HepG2 (cell line): ENCODE measurements around the gene TAS1R1. TPM values are rescaled to one million over a fixed set of nuclear protein-coding genes. Genes with fewer than 3 reads are reported as not detected.
A peak's percentile ranks its signal among the peaks of the same experiment; 100 is the strongest.

Source experiments
- ATF1 ChIP-seq: IDR thresholded peaks from 2 replicates; pipeline ENCODE4 v1.6.1; 2016; ENCODE audit warnings: mild to moderate bottlenecking, control low read depth
- ATF6 ChIP-seq: sonication (generic); formaldehyde crosslinking; conservative IDR thresholded peaks from 2 replicates; pipeline ENCODE4 v1.4.0; 2020; ENCODE audit warnings: missing genetic modification reagents
- DZIP1 ChIP-seq: sonication (generic); formaldehyde crosslinking; IDR thresholded peaks from 2 replicates; pipeline ENCODE4 v1.5.0; 2020; ENCODE audit warnings: mild to moderate bottlenecking, missing genetic modification reagents
- ETS1 ChIP-seq: sonication (generic); formaldehyde crosslinking; IDR thresholded peaks from 2 replicates; pipeline ENCODE4 v1.4.0; 2020; ENCODE audit warnings: missing genetic modification reagents
- HNF4A ChIP-seq: sonication (generic); formaldehyde crosslinking; IDR thresholded peaks from 2 replicates; pipeline ENCODE4 v1.4.0; 2020; ENCODE audit warnings: missing genetic modification reagents
- IRF1 ChIP-seq: sonication (generic); formaldehyde crosslinking; IDR thresholded peaks from 2 replicates; pipeline ENCODE4 v1.4.0; 2020; ENCODE audit warnings: low read depth, mild to moderate bottlenecking, missing genetic modification reagents
- JUNB ChIP-seq: sonication (generic); formaldehyde crosslinking; IDR thresholded peaks from 2 replicates; pipeline ENCODE4 v1.8.0; 2022; ENCODE audit warnings: missing genetic modification reagents, mild to moderate bottlenecking, borderline replicate concordance
- MEF2D ChIP-seq: sonication (generic); formaldehyde crosslinking; IDR thresholded peaks from 2 replicates; pipeline ENCODE4 v1.5.1; 2020; ENCODE audit warnings: mild to moderate bottlenecking, missing genetic modification reagents
- MEIS1 ChIP-seq: sonication (generic); formaldehyde crosslinking; IDR thresholded peaks from 2 replicates; pipeline ENCODE4 v1.9.0; 2021; ENCODE audit warnings: mild to moderate bottlenecking, missing genetic modification reagents, moderate library complexity, borderline replicate concordance
- MTA3 ChIP-seq: sonication (generic); formaldehyde crosslinking; IDR thresholded peaks from 2 replicates; pipeline ENCODE4 v1.4.0; 2020; ENCODE audit warnings: missing genetic modification reagents
- MTERF4 ChIP-seq: sonication (generic); formaldehyde crosslinking; IDR thresholded peaks from 2 replicates; pipeline ENCODE4 v1.8.0; 2023; ENCODE audit warnings: mild to moderate bottlenecking, missing genetic modification reagents
- PCBP2 ChIP-seq: fragments of 200-400 bp; formaldehyde crosslinking; optimal IDR thresholded peaks from 2 replicates; pipeline ENCODE3; 2018; ENCODE audit warnings: low read length, low read depth; ENCODE audit not compliant: poor library complexity, severe bottlenecking
- SALL1 ChIP-seq: sonication (generic); formaldehyde crosslinking; IDR thresholded peaks from 2 replicates; pipeline ENCODE4 v1.8.0; 2022; ENCODE audit warnings: mild to moderate bottlenecking, missing genetic modification reagents
- SMARCE1 ChIP-seq: fragments of 450-650 bp; IDR thresholded peaks from 2 replicates; pipeline ENCODE4 v1.6.1; 2017; ENCODE audit warnings: borderline replicate concordance
- ZBTB21 ChIP-seq: sonication (generic); formaldehyde crosslinking; IDR thresholded peaks from 2 replicates; pipeline ENCODE4 v1.4.0; 2020; ENCODE audit warnings: missing genetic modification reagents
- ZNF235 ChIP-seq: sonication (generic); formaldehyde crosslinking; IDR thresholded peaks from 2 replicates; pipeline ENCODE4 v1.8.1; 2023; ENCODE audit warnings: mild to moderate bottlenecking, missing genetic modification reagents, borderline replicate concordance
- ZNF33B ChIP-seq: sonication (generic); formaldehyde crosslinking; IDR thresholded peaks from 2 replicates; pipeline ENCODE4 v1.5.1; 2020; ENCODE audit warnings: mild to moderate bottlenecking, missing genetic modification reagents
- ZNF547 ChIP-seq: sonication (generic); formaldehyde crosslinking; IDR thresholded peaks from 2 replicates; pipeline ENCODE4 v1.5.1; 2020; ENCODE audit warnings: mild to moderate bottlenecking, missing genetic modification reagents
- ZNF674 ChIP-seq: sonication (generic); formaldehyde crosslinking; IDR thresholded peaks from 2 replicates; pipeline ENCODE4 v1.5.0; 2020; ENCODE audit warnings: low read depth, mild to moderate bottlenecking, missing genetic modification reagents
- ZNF781 ChIP-seq: sonication (generic); formaldehyde crosslinking; IDR thresholded peaks from 2 replicates; pipeline ENCODE4 v1.5.1; 2020; ENCODE audit warnings: borderline replicate concordance, mild to moderate bottlenecking, missing genetic modification reagents; ENCODE audit errors: not compliant biosample characterization
- ZNF878 ChIP-seq: sonication (generic); formaldehyde crosslinking; IDR thresholded peaks from 2 replicates; pipeline ENCODE4 v1.8.1; 2023; ENCODE audit warnings: mild to moderate bottlenecking, missing genetic modification reagents, moderate library complexity
- ZNF879 ChIP-seq: sonication (generic); formaldehyde crosslinking; IDR thresholded peaks from 2 replicates; pipeline ENCODE4 v1.8.1; 2023; ENCODE audit warnings: missing genetic modification reagents
- polyA plus RNA-seq, 8 experiments: library from polyadenylated mRNA; depleted of rRNA in 3 of 8; stranded (reverse) in 7 of 8; unstranded in 1 of 8; fragments of >200 nt; fragmentation: Illumina TruSeq in 4 of 8; extraction: Trizol in 4 of 8; gene quantifications; 2 replicates each; pipeline versions ENCODE4 v1.2.1 to v1.2.3, GENCODE V29; 2011 to 2016; ENCODE audit warnings: low read depth in 4 of 8, missing spikeins in 1 of 8, mixed read lengths in 1 of 8; ENCODE audit not compliant: insufficient read depth in 1 of 8
- total RNA-seq, 5 experiments: library from RNA; depleted of rRNA; stranded (reverse); fragments of >200 nt; fragmentation: Illumina TruSeq; extraction: Trizol; gene quantifications; 2 replicates each; pipeline ENCODE4 v1.2.3, GENCODE V29; 2016; ENCODE audit warnings: low read depth in 1 of 5

Gene TAS1R1
- total and polyA plus RNA-seq, 2 of the 13 experiments (the other 11 are each of a cell fraction or from before 2014, with no cell fraction given): 1.4 to 1.6 TPM

- TF ChIP-seq DZIP1 (CRISPR knock-in tag) (no peak), MTA3 (CRISPR knock-in tag) (no peak), ZNF781 (CRISPR knock-in tag) (peak; percentile 20), ZNF235 (CRISPR knock-in tag) (peak; percentile 79), ETS1 (CRISPR knock-in tag) (no peak), ZNF674 (CRISPR knock-in tag) (no peak), ATF6 (CRISPR knock-in tag) (no peak), MTERF4 (CRISPR knock-in tag) (no peak), MEIS1 (no peak), MEF2D (CRISPR knock-in tag) (no peak), HNF4A (peak; percentile 58), PCBP2 (no peak), ZNF878 (CRISPR knock-in tag) (0 out of 2 replicates have a peak, but pooled peaks have one; percentile 17), IRF1 (no peak), ZBTB21 (CRISPR knock-in tag) (no peak), SALL1 (peak; percentile 62), ZNF33B (CRISPR knock-in tag) (peak; percentile 12; the same call in 1 of the 2 replicates), ZNF547 (CRISPR knock-in tag) (peak; percentile 83), SMARCE1 (no peak), JUNB (CRISPR knock-in tag) (no peak), ATF1 (CRISPR knock-in tag) (no peak), ZNF879 (no peak)
These were observed 838 bp upstream of the TAS1R1 start, which contains the start of gene NOL9 (continued) for GRCh38 chr1:6554031-6554906.
